HCT116 (cell line): ENCODE measurements around the gene ARHGAP8. TPM values are rescaled to one million over a fixed set of nuclear protein-coding genes. Genes with fewer than 3 reads are reported as not detected.

Experiments
- ATAC-seq: fragments of 200-7000 bp; cut with Tn5 transposase; 2 replicates; pipeline ENCODE4 v1.9.1; 2020; ENCODE audit warnings: mild to moderate bottlenecking, moderate library complexity
- BruUV-seq: library from RNA; stranded (reverse); fragments of 400-500 nt; replicated peaks from 2 replicates; lab custom pipeline; 2021; lab: Mats Ljungman, UMichigan
- CTCF ChIA-PET: fragments of 300-600 bp; sonication (Branson Sonifier 250); formaldehyde crosslinking; loops from one replicate; lab custom pipeline; 2021; ENCODE audit warnings: antibody characterized with exemption; lab: Charles Lee
- POLR2A ChIA-PET: fragments of 300-600, 350-600 bp; sonication (Branson Sonifier 250); formaldehyde crosslinking; loops from one replicate; lab custom pipeline; 2021; ENCODE audit warnings: antibody characterized with exemption; lab: Charles Lee
- RAD21 ChIA-PET, 2 experiments: fragments of 300-600 bp; sonication (Branson Sonifier 250); formaldehyde crosslinking; loops; one replicate each; lab custom pipeline; 2023; ENCODE audit warnings: low total read pairs in 2 of 2; ENCODE audit not compliant: uncharacterized antibody in 2 of 2, unreplicated experiment in 2 of 2, low non-redundant PET in 1 of 2; lab: Charles Lee
- DNase-seq: peaks from one replicate; pipeline ENCODE4 v3.0.0-alpha.2; 2010; ENCODE audit warnings: low read depth, low spot score
- H2AFZ ChIP-seq: fragments of 200-600 bp; shearing (Covaris generic), sonication (generic); 2 replicates; pipeline ENCODE4 v1.6.1; 2017; ENCODE audit warnings: low read depth, mixed run types, mixed read lengths, antibody characterized with exemption, low read length; ENCODE audit not compliant: poor library complexity, severe bottlenecking
- H3K27ac ChIP-seq: 2 replicates; pipeline ENCODE4 v1.5.1; 2012; ENCODE audit warnings: low read depth, low read length
- H3K27me3 ChIP-seq: fragments of 200-600 bp; sonication (generic); 2 replicates; pipeline ENCODE4 v1.6.1; 2016; ENCODE audit warnings: mixed run types, low read length, mixed read lengths; ENCODE audit not compliant: insufficient read depth
- H3K36me3 ChIP-seq, 2 experiments: fragments of 200-500 bp in 1 of 2; fragments of 200-600 bp in 1 of 2; sonication (Bioruptor generic) in 1 of 2; sonication (generic) in 1 of 2; 2 replicates each; pipeline versions ENCODE4 v1.5.1 to v1.6.1; 2014 to 2016; ENCODE audit warnings: low read length in 2 of 2, inconsistent platforms in 1 of 2, mixed read lengths in 1 of 2, mixed run types in 1 of 2; ENCODE audit not compliant: insufficient read depth in 2 of 2, control insufficient read depth in 1 of 2
- H3K4me1 ChIP-seq, 2 experiments: fragments of 200-600 bp in 1 of 2; sonication (generic) in 1 of 2; 2 replicates each; pipeline versions ENCODE4 v1.5.1 to v1.6.1; 2012 to 2017; ENCODE audit warnings: low read length in 2 of 2, inconsistent platforms in 1 of 2, mild to moderate bottlenecking in 1 of 2, mixed read lengths in 1 of 2, mixed run types in 1 of 2, moderate library complexity in 1 of 2; ENCODE audit not compliant: insufficient read depth in 2 of 2, control insufficient read depth in 1 of 2
- H3K4me2 ChIP-seq: fragments of 200-600 bp; sonication (generic); 2 replicates; pipeline ENCODE4 v1.6.1; 2017; ENCODE audit warnings: mixed run types, low read length, mixed read lengths
- H3K4me3 ChIP-seq, 2 experiments: fragments of 200-600 bp in 1 of 2; sonication (generic) in 1 of 2; replicated peaks in 1 of 2; 2 replicates each; pipeline ENCODE4 v1.5.1; 2011 to 2016; ENCODE audit warnings: low read length in 2 of 2, control low read depth in 1 of 2, low read depth in 1 of 2, mild to moderate bottlenecking in 1 of 2, mixed read lengths in 1 of 2, mixed run types in 1 of 2
- H3K79me2 ChIP-seq: fragments of 200-600 bp; sonication (generic); 2 replicates; pipeline ENCODE4 v1.6.1; 2017; ENCODE audit warnings: mild to moderate bottlenecking, mixed run types, low read length, moderate library complexity, mixed read lengths; ENCODE audit not compliant: insufficient read depth
- H3K9ac ChIP-seq: fragments of 200-600 bp; sonication (generic); 2 replicates; pipeline ENCODE4 v1.6.1; 2016; ENCODE audit warnings: low read length, mixed read lengths
- H3K9me2 ChIP-seq: fragments of 200-600 bp; sonication (generic), shearing (Covaris generic); 2 replicates; pipeline ENCODE4 v1.6.1; 2017; ENCODE audit warnings: mixed run types, mild to moderate bottlenecking, moderate library complexity; ENCODE audit not compliant: insufficient read depth
- H3K9me3 ChIP-seq, 2 experiments: fragments of 200-500 bp in 1 of 2; fragments of 200-600 bp in 1 of 2; sonication (Bioruptor generic) in 1 of 2; sonication (generic) in 1 of 2; 2 replicates each; pipeline ENCODE4 v1.6.1; 2014 to 2017; ENCODE audit warnings: low read length in 2 of 2, mixed read lengths in 2 of 2, inconsistent platforms in 1 of 2, low read depth in 1 of 2, mild to moderate bottlenecking in 1 of 2, mixed run types in 1 of 2, moderate library complexity in 1 of 2; ENCODE audit not compliant: control insufficient read depth in 1 of 2, insufficient read depth in 1 of 2
- H4K20me1 ChIP-seq: fragments of 200-600 bp; sonication (generic), shearing (Covaris generic); 2 replicates; pipeline ENCODE4 v1.6.1; 2017; ENCODE audit warnings: mixed run types, mild to moderate bottlenecking, moderate library complexity; ENCODE audit not compliant: insufficient read depth
- ATF3 ChIP-seq: IDR thresholded peaks from 2 replicates; pipeline ENCODE4 v1.6.1; 2012
- CBX3 ChIP-seq: IDR thresholded peaks from 2 replicates; pipeline ENCODE4 v1.6.1; 2012; ENCODE audit warnings: low read depth
- CEBPB ChIP-seq: IDR thresholded peaks from 2 replicates; pipeline ENCODE4 v1.6.1; 2012; ENCODE audit warnings: low read depth
- CTCF ChIP-seq, 3 experiments: fragments of 200-600 bp in 1 of 3; sonication (generic) in 1 of 3; IDR thresholded peaks in 2 of 3; conservative IDR thresholded peaks in 1 of 3; 2 replicates each; pipeline ENCODE4 v1.5.1; 2012 to 2017; ENCODE audit warnings: low read depth in 2 of 3, low read length in 2 of 3, antibody characterized with exemption in 1 of 3, borderline replicate concordance in 1 of 3, control low read depth in 1 of 3, mild to moderate bottlenecking in 1 of 3, mixed read lengths in 1 of 3, mixed run types in 1 of 3, moderate library complexity in 1 of 3; ENCODE audit not compliant: insufficient read depth in 1 of 3
- EZH2 ChIP-seq: fragments of 200-600 bp; sonication (generic); IDR thresholded peaks from 2 replicates; pipeline ENCODE4 v1.6.1; 2017; ENCODE audit warnings: antibody characterized with exemption, mixed run types
- EZH2phosphoT487 ChIP-seq: fragments of 200-600 bp; IDR thresholded peaks from 2 replicates; pipeline ENCODE4 v1.6.1; 2018; ENCODE audit warnings: antibody characterized with exemption, borderline replicate concordance
- JUND ChIP-seq: IDR thresholded peaks from 2 replicates; pipeline ENCODE4 v1.6.1; 2012
- MAX ChIP-seq: IDR thresholded peaks from 2 replicates; pipeline ENCODE4 v1.6.1; 2012
- POLR2A ChIP-seq: IDR thresholded peaks from 2 replicates; pipeline ENCODE4 v1.7.0; 2011; ENCODE audit warnings: borderline replicate concordance; ENCODE audit not compliant: insufficient read depth, insufficient read length; ENCODE audit errors: extremely low read depth
- POLR2AphosphoS5 ChIP-seq: IDR thresholded peaks from 2 replicates; pipeline ENCODE4 v1.6.1; 2011; ENCODE audit warnings: mild to moderate bottlenecking, low read depth, low read length, moderate library complexity
- RAD21 ChIP-seq: IDR thresholded peaks from 2 replicates; pipeline ENCODE4 v1.6.1; 2012; ENCODE audit warnings: low read depth, mild to moderate bottlenecking
- REST ChIP-seq: IDR thresholded peaks from 2 replicates; pipeline ENCODE4 v1.6.1; 2012; ENCODE audit warnings: low read depth
- SIN3A ChIP-seq: IDR thresholded peaks from 2 replicates; pipeline ENCODE4 v1.6.1; 2012; ENCODE audit warnings: low read depth
- SP1 ChIP-seq: IDR thresholded peaks from 2 replicates; pipeline ENCODE4 v1.6.1; 2012; ENCODE audit warnings: low read depth
- SRF ChIP-seq: IDR thresholded peaks from 2 replicates; pipeline ENCODE4 v1.6.1; 2012; ENCODE audit warnings: low read depth
- YY1 ChIP-seq: IDR thresholded peaks from 2 replicates; pipeline ENCODE4 v1.6.1; 2011; ENCODE audit warnings: low read length, low read depth, moderate library complexity, mild to moderate bottlenecking; ENCODE audit not compliant: insufficient replicate concordance; ENCODE audit errors: extremely low read depth
- ZFX ChIP-seq: fragments of 450-650 bp; IDR thresholded peaks from 2 replicates; pipeline ENCODE4 v1.6.1; 2017
- ZNF274 ChIP-seq: fragments of 200-500 bp; sonication (Bioruptor generic); IDR thresholded peaks from 2 replicates; pipeline ENCODE4 v1.6.1; 2014; ENCODE audit warnings: mild to moderate bottlenecking, low read depth, low read length, inconsistent platforms
- intact Hi-C: fragments of 100-400 bp; cut with micrococcal nuclease; formaldehyde crosslinking; loops from 2 replicates; pipeline ENCODE4 v1.10.0; 2022
- total RNA-seq: library from RNA; stranded (reverse); gene quantifications from one replicate; pipeline ENCODE4 v1.2.1, GENCODE V29; 2021; ENCODE audit not compliant: unreplicated experiment
- TF ChIP-seq, protein P1 (sequence below): IDR thresholded peaks from 2 replicates; pipeline ENCODE4 v1.6.1; 2011; ENCODE audit warnings: mild to moderate bottlenecking, low read length, moderate library complexity; ENCODE audit not compliant: insufficient replicate concordance; ENCODE audit errors: extremely low read depth

ARHGAP8 gene
- total RNA-seq, 1 experiment from 2014 or later: 67.5 TPM

DNA sequence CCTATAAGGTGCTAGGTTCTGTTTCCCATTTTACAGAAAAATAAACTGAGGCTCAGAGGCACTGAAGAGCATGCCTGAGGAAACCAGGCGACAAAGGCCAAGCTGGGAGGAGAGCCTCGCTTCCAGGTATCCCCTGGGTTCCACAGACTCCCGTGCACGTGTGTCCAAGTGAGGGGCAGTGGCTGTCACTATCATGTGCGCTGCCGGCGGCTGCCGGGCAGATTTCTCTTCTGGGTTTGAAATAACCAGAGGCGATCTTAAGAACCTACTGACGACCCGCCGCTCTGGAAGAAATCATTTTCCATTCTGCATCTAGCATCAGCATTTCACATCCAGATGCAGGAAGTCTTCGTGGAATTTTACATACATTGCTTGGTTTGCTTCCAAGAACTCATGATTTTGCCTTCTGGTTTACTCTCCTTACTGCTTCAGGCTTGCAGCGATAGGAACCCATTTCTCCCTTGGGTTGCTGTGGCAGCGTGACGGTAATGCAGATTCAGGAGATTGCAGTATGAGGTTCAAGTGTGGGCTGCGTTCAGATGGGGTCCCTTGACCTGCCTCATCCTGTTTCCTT lies 28.6 kb downstream of the ARHGAP8 start:
- intact Hi-C loops: no loop called here
- H3K4me1 ChIP-seq: peaks cover 3 to 9% of the 10 kb centered on the region in 2 experiments; a peak in 1 of 4 replicates
- ChIA-PET RAD21 (no interaction called here), CTCF (no interaction called here)
- no peak overlapping the region for H3K4me3 ChIP-seq
- H3K9ac ChIP-seq: no peak overlapping the region
- no peaks in the 10 kb centered on the region for H3K9me3 ChIP-seq
- H3K79me2 ChIP-seq: peaks cover 91% of the 10 kb centered on the region
- no peaks in the 10 kb centered on the region for H3K27me3 ChIP-seq
- no peak overlapping the region for H3K27ac ChIP-seq
- H3K36me3 ChIP-seq: no peaks in the 10 kb centered on the region; a peak in 1 of 4 replicates
- TF ChIP-seq RAD21: no peak
- TF ChIP-seq ATF3: no peak
- TF ChIP-seq POLR2A: no peak
- TF ChIP-seq SIN3A: no peak
- TF ChIP-seq EZH2phosphoT487: no peak
- TF ChIP-seq ZFX: no peak
- no peak for TF ChIP-seq EZH2
- no peak for TF ChIP-seq POLR2AphosphoS5
- no peak for TF ChIP-seq MAX
- TF ChIP-seq YY1: no peak
- no peak for TF ChIP-seq REST
- no peak for TF ChIP-seq JUND
- TF ChIP-seq, protein P1, sequence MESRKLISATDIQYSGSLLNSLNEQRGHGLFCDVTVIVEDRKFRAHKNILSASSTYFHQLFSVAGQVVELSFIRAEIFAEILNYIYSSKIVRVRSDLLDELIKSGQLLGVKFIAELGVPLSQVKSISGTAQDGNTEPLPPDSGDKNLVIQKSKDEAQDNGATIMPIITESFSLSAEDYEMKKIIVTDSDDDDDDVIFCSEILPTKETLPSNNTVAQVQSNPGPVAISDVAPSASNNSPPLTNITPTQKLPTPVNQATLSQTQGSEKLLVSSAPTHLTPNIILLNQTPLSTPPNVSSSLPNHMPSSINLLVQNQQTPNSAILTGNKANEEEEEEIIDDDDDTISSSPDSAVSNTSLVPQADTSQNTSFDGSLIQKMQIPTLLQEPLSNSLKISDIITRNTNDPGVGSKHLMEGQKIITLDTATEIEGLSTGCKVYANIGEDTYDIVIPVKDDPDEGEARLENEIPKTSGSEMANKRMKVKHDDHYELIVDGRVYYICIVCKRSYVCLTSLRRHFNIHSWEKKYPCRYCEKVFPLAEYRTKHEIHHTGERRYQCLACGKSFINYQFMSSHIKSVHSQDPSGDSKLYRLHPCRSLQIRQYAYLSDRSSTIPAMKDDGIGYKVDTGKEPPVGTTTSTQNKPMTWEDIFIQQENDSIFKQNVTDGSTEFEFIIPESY: no peak
- no peak for TF ChIP-seq CTCF (IDR thresholded peaks at IDR 0.05 in 2 of 3, conservative IDR thresholded peaks at IDR 0.05 in 1 of 3; ENCODE audit: borderline replicate concordance in 1 of 3, insufficient read depth in 1 of 3, low read depth in 2 of 3, low read length in 2 of 3)
- no peak for TF ChIP-seq ZNF274
- no peak for TF ChIP-seq SP1
- no peak for TF ChIP-seq CBX3
- TF ChIP-seq SRF: no peak
- TF ChIP-seq CEBPB: no peak
- TF ChIP-seq, all 23 proteins: peak for 0
- no TSS peak for BruUV-seq
- no peak for ATAC-seq
- no peak for DNase-seq
- POLR2A ChIA-PET: no interaction called here
- Histone ChIP-seq H3K9me2 (no peaks in the 10 kb centered on the region), H3K4me2 (no peak overlapping the region), H4K20me1 (no peaks in the 10 kb centered on the region), H2AFZ (no peak overlapping the region)
